Immature natural killer cell (primary cell): Measurements from ENCODE around the gene HSBP1L1. TPM values are rescaled to one million over a fixed set of nuclear protein-coding genes. Genes with fewer than 3 reads are reported as not detected.

Experiments
- DNase-seq, 3 donors: peaks; one replicate each; pipeline ENCODE4 v3.0.0; 2022; ENCODE audit warnings: mixed read lengths in 1 of 3
- H3K27ac Mint-ChIP-seq, 6 donors: one replicate each; pipeline ENCODE4 v1.8.0; 2020; ENCODE audit warnings: mixed read lengths in 6 of 6, mild to moderate bottlenecking in 5 of 6, inconsistent platforms in 4 of 6, moderate library complexity in 3 of 6
- H3K27me3 Mint-ChIP-seq, 3 donors: one replicate each; pipeline ENCODE4 v1.8.0; 2020 to 2021; ENCODE audit warnings: low read depth in 3 of 3, mild to moderate bottlenecking in 3 of 3, mixed read lengths in 3 of 3, moderate library complexity in 3 of 3, inconsistent platforms in 1 of 3
- H3K36me3 Mint-ChIP-seq, 3 donors: one replicate each; pipeline ENCODE4 v1.8.0; 2020; ENCODE audit warnings: mixed read lengths in 3 of 3, inconsistent platforms in 2 of 3, mild to moderate bottlenecking in 2 of 3
- H3K4me1 Mint-ChIP-seq, 2 donors: one replicate each; pipeline ENCODE4 v1.8.0; 2020; ENCODE audit warnings: inconsistent platforms in 2 of 2, mild to moderate bottlenecking in 2 of 2, mixed read lengths in 2 of 2, moderate library complexity in 1 of 2
- H3K4me3 Mint-ChIP-seq, 5 donors: one replicate each; pipeline ENCODE4 v1.8.0; 2020; ENCODE audit warnings: mild to moderate bottlenecking in 5 of 5, mixed read lengths in 5 of 5, inconsistent platforms in 3 of 5, moderate library complexity in 3 of 5
- H3K9me3 Mint-ChIP-seq, 6 donors: one replicate each; pipeline ENCODE4 v1.8.0; 2020; ENCODE audit warnings: mild to moderate bottlenecking in 6 of 6, mixed read lengths in 6 of 6, inconsistent platforms in 4 of 6, moderate library complexity in 3 of 6
- polyA plus RNA-seq, 3 donors: library from polyadenylated mRNA; unstranded; fragments of 300-500 nt; fragmentation: Illumina TruSeq; gene quantifications; one replicate each; pipeline ENCODE4 v1.2.3, GENCODE V29; 2021

HSBP1L1 gene
- polyA plus RNA-seq, 3 donors from 2014 or later = 4.2 to 11.8 (median 9.8) TPM

GRCh38 chr18:79963658-79964329 lies 649 bp upstream of the HSBP1L1 start:
- H3K27me3 Mint-ChIP-seq = peaks cover 2 to 6% (median 4%) of the 10 kb centered on the region in 3 donors
- DNase-seq = no peak
- no peaks in the 10 kb centered on the region for H3K9me3 Mint-ChIP-seq
- peak overlapping the region in 2 of 6 donors; percentile 35 to 68 for H3K27ac Mint-ChIP-seq
- no peaks in the 10 kb centered on the region for H3K36me3 Mint-ChIP-seq
- H3K4me3 Mint-ChIP-seq = peak overlapping the region; percentile 56 to 84 (median 77)
- H3K4me1 Mint-ChIP-seq = peaks cover 18 to 41% of the 10 kb centered on the region in 2 donors

DNA sequence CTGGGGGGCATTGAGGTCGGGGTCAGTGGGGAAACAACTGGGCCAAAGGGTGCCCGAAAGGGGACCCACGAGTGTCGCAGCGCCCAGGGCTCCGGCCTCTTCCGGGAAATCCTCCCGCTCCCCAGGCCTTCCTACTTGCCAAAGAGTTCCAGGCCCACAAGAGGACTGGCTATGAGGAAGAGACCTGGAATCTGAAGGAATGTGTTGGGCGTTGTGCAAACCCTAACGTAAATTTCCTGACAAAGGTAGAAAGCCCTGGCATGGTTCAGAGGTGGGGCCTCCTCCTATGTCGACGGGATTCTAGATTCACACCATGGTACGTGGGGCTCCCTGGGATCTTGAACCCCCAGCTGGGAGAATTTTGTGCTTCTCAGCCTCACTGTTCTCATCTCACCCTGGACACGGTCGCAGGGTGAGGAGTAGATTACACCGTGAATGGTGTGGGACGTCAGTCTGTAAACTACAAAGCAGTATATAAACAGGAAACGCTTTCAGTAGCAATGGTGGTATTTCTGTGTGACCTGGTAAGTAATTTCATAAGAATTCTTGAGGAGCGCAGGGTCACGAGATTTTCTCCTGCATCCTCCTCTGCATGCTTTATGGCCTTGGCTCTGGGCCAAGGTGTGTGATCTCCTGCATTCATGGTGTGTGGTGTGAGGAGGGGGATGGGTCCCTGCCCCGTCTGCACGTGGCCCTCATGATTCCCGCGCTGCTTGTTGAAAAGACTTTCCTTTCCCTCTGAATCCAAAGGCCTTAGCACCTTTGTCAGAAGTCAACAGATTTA lies 868 bp downstream of the HSBP1L1 start:
- peak overlapping the region; percentile 81 to 86 (median 83) for H3K4me3 Mint-ChIP-seq
- peak overlapping the region; percentile 73 to 91 (median 80) for H3K27ac Mint-ChIP-seq
- H3K27me3 Mint-ChIP-seq = peaks cover 0 to 4% (median 2%) of the 10 kb centered on the region in 3 donors
- peaks cover 22 to 34% of the 10 kb centered on the region in 2 donors for H3K4me1 Mint-ChIP-seq
- H3K36me3 Mint-ChIP-seq = no peaks in the 10 kb centered on the region
- H3K9me3 Mint-ChIP-seq = no peaks in the 10 kb centered on the region
- peak in 1 of 3 donors; percentile 36 for DNase-seq

DNA sequence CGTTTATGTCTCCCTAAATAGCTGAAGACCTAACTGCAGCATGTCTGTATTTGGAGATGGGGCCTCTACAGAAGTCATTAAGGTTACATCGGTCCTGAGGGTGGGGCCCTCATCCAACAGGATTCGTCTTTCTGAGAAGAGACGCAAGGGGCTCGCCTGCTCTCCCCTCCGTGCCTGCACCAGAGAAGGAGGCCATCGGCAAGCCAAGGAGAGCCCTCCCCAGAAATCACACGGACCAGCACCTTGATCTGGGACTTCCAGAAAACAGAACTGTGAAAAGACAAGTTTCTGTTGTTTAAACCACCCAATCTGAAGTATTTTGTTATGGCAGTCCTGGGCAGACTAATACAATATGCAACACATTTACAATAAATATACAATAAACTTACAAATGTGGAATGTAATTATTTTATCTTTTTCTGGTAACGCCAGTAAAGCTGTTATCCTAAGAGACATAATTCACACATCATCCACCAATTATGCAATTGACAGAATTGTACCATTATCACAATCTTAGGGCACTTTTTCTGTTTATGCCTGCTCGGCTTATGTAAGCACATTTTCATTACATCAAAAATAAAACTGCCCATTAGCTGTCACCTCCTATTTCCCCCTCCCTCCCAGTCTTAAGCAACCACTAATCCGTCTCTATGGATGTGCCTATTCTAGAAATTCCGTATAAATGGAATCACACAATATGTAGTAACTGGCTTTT lies 6.1 kb downstream of the HSBP1L1 start:
- Mint-ChIP-seq H3K27me3 (peaks cover 1 to 5% (median 4%) of the 10 kb centered on the region in 3 donors), H3K4me3 (no peak overlapping the region), H3K36me3 (peaks cover 14 to 31% (median 17%) of the 10 kb centered on the region in 3 donors), H3K9me3 (no peaks in the 10 kb centered on the region), H3K4me1 (peaks cover 30 to 38% of the 10 kb centered on the region in 2 donors), H3K27ac (peak overlapping the region in 4 of 6 donors; percentile 5 to 91 (median 52))
- no peak for DNase-seq

DNA sequence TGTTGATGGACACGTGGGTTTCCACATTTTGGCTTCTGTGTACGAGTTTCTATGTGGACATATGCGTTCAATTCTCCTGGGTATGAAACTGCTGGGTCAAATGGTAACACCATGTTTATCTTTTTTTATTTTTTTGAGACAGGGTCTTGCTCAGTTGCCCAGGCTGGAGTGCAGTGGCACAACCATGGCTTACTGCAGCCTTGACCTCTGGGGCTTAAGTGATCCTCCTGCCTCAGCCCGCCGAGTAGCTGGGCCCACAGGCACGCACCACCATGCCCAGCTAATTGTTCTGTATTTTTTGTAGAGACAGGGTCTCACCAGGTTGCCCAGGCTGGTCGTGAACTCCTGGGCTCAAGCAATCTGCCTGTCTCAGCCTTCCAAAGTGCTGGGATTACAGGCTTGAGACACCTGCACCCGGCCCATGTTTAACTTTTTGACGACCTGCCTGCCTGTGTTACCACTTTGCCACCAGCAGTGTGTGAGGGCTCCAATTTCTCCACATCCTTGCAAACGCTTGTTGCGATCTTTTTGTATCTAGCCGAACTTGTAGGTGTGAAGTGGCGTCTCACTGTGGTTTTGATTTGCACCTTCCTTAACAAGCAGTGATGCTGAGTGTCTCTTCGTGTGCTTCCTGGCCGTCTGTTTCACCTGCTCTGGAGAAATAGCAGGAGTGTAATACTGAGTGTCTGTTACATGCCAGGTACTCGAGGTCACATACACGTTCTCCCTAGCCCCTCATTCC lies 6.9 kb downstream of the HSBP1L1 start:
- Mint-ChIP-seq H3K4me3 (peak overlapping the region in 1 of 5 donors; percentile 18), H3K9me3 (no peaks in the 10 kb centered on the region), H3K36me3 (peaks cover 14 to 38% (median 17%) of the 10 kb centered on the region in 3 donors), H3K4me1 (peaks cover 32 to 42% of the 10 kb centered on the region in 2 donors), H3K27me3 (peaks cover 0 to 5% (median 4%) of the 10 kb centered on the region in 3 donors), H3K27ac (peak overlapping the region; percentile 45 to 91 (median 81))
- peak in 2 of 3 donors; percentile 29 to 35 for DNase-seq

DNA sequence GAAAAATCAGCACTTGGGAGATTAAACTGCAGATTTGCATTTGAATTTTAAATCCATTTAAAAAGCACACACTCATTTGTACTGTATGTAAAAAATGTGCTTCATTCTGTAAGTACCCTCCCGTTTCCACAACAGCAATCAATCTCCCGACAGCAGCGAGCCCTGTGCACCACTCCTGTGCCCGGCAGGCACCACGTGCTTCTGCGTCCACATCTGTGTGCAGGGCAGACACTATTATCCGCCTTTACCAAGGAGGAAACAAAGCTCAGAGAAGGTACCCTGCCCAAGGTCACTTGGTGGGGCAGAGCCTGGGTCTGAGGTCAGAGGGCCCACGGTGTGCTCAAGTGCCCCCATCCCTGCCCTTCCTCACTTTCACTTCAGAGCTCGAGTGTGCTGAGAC lies 7.5 kb downstream of the HSBP1L1 start:
- no peak for DNase-seq
- peak overlapping the region; percentile 45 to 91 (median 81) for H3K27ac Mint-ChIP-seq
- H3K9me3 Mint-ChIP-seq = no peaks in the 10 kb centered on the region
- peaks cover 14 to 38% (median 17%) of the 10 kb centered on the region in 3 donors for H3K36me3 Mint-ChIP-seq
- H3K4me3 Mint-ChIP-seq = no peak overlapping the region
- H3K4me1 Mint-ChIP-seq = peaks cover 32 to 42% of the 10 kb centered on the region in 2 donors
- H3K27me3 Mint-ChIP-seq = peaks cover 0 to 5% (median 4%) of the 10 kb centered on the region in 3 donors

DNA sequence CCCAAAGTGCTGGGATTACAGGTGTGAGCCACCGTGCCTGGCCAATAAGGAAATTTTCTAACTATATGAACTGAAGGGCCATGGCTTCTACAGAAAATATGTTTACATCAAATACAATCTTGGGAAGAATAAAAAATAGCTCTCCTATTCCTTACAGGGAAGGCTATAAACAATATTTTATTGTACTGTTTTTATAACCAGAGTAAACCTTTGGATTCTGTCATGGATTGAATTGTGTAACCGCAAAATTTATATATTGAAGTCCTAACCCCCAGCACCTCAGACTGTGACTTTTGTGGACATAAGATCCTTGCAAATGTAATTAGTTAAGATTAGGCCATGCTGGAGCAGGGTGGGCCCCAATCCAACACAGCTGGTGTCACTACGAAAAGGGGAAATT lies 8.3 kb downstream of the HSBP1L1 start:
- H3K27me3 Mint-ChIP-seq = peaks cover 0 to 5% (median 4%) of the 10 kb centered on the region in 3 donors
- DNase-seq = no peak
- no peaks in the 10 kb centered on the region for H3K9me3 Mint-ChIP-seq
- H3K4me1 Mint-ChIP-seq = peaks cover 34 to 40% of the 10 kb centered on the region in 2 donors
- H3K36me3 Mint-ChIP-seq = peaks cover 14 to 38% (median 17%) of the 10 kb centered on the region in 3 donors
- H3K4me3 Mint-ChIP-seq = no peak overlapping the region
- H3K27ac Mint-ChIP-seq = peak overlapping the region in 1 of 6 donors; percentile 32

DNA sequence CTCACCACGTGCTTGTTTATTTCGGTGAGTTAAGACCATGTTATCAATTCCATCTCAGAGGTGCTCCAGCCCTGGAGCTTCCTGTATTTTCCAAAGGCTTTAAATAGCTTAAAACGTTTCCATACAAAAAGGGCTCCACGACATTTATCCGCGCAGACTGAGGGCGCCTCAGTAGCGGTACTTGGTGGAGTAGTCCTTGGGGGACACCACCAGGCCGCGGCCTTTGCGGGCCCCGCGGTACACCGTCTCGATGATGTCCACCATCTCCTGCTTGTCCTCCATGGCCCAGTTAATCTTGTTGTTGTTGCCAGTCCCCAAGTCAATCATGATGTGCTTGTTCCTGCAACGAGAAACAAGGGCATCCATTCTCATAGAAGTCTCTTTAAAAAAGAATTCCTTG lies 9.1 kb downstream of the HSBP1L1 start:
- no peak overlapping the region for H3K4me3 Mint-ChIP-seq
- H3K9me3 Mint-ChIP-seq = no peaks in the 10 kb centered on the region
- no peak overlapping the region for H3K27ac Mint-ChIP-seq
- H3K4me1 Mint-ChIP-seq = peaks cover 36 to 44% of the 10 kb centered on the region in 2 donors
- H3K27me3 Mint-ChIP-seq = peaks cover 2 to 5% (median 4%) of the 10 kb centered on the region in 3 donors
- DNase-seq = no peak
- peaks cover 14 to 38% (median 17%) of the 10 kb centered on the region in 3 donors for H3K36me3 Mint-ChIP-seq

DNA sequence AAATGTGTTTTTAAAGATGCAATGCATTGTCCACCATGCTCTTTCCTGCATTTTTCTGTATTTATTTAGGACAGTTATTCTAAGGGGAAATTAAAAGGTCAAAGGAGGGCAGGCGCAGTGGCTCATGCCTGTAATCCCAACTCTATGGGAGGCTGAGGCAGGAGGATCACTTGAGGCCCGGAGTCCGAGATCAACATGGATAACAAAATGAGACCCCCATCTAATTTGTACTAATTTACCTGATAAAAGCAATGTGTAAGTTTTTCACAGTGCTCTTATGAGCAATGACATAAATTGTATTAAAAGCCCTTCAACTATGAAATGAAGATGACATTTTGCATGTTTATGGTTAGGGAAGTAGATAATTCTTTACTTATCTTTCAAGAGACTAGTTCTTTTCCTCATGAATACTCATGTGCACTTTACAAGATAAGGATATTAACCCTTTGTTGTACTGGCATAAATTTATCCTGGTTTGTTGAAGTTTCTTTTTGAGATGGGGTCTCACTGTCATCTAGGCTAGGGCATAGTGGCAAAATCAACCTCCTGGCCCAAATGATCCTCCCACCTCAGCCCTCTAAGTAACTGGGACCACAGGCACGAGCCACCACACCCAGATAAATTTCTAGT lies 9.7 kb downstream of the HSBP1L1 start:
- H3K27ac Mint-ChIP-seq = no peak overlapping the region
- peaks cover 36 to 45% of the 10 kb centered on the region in 2 donors for H3K4me1 Mint-ChIP-seq
- peaks cover 14 to 38% (median 17%) of the 10 kb centered on the region in 3 donors for H3K36me3 Mint-ChIP-seq
- H3K27me3 Mint-ChIP-seq = peaks cover 2 to 5% (median 4%) of the 10 kb centered on the region in 3 donors
- DNase-seq = no peak
- no peak overlapping the region for H3K4me3 Mint-ChIP-seq
- no peaks in the 10 kb centered on the region for H3K9me3 Mint-ChIP-seq

- no peak overlapping the region for H3K4me3 Mint-ChIP-seq
- peaks cover 14 to 42% (median 22%) of the 10 kb centered on the region in 3 donors for H3K36me3 Mint-ChIP-seq
- H3K27me3 Mint-ChIP-seq = peaks cover 2 to 5% (median 4%) of the 10 kb centered on the region in 3 donors
- peaks cover 39 to 54% of the 10 kb centered on the region in 2 donors for H3K4me1 Mint-ChIP-seq
- H3K9me3 Mint-ChIP-seq = no peaks in the 10 kb centered on the region
- no peak for DNase-seq
- no peak overlapping the region for H3K27ac Mint-ChIP-seq
Measured at GRCh38 chr18:79975043-79975442, 10.6 kb downstream of the HSBP1L1 start.

GRCh38 chr18:79975985-79976680 lies 11.7 kb downstream of the HSBP1L1 start:
- peaks cover 42 to 61% of the 10 kb centered on the region in 2 donors for H3K4me1 Mint-ChIP-seq
- peaks cover 11 to 37% (median 19%) of the 10 kb centered on the region in 3 donors for H3K36me3 Mint-ChIP-seq
- H3K9me3 Mint-ChIP-seq = no peaks in the 10 kb centered on the region
- no peak overlapping the region for H3K4me3 Mint-ChIP-seq
- H3K27me3 Mint-ChIP-seq = peaks cover 2 to 8% (median 4%) of the 10 kb centered on the region in 3 donors
- no peak for DNase-seq
- H3K27ac Mint-ChIP-seq = no peak overlapping the region

DNA sequence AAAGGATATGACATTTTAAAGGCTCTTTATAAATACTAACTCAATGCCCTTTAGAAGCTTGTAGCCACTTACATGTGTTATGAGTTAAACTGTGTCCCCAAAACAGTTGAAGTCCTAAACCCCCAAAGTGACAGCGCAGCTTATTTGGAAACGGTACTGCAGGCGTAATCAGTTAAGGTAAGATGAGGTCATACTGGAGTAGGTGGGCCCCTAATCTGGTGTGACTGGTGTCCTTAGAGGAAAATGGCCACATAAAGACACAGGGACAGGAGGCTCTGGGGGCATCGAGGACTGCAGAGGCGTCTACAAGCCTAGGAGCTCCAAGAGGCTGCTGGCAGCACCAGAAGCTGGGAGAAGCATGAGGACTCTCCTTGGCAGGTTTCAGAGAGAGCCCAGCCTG lies 15.4 kb downstream of the HSBP1L1 start:
- peaks cover 60 to 77% of the 10 kb centered on the region in 2 donors for H3K4me1 Mint-ChIP-seq
- DNase-seq = no peak
- no peak overlapping the region for H3K27ac Mint-ChIP-seq
- H3K36me3 Mint-ChIP-seq = peaks cover 3 to 23% (median 5%) of the 10 kb centered on the region in 3 donors
- no peaks in the 10 kb centered on the region for H3K9me3 Mint-ChIP-seq
- no peak overlapping the region for H3K4me3 Mint-ChIP-seq
- H3K27me3 Mint-ChIP-seq = peaks cover 2 to 4% (median 3%) of the 10 kb centered on the region in 3 donors

GRCh38 chr18:79980585-79980984 lies 16.1 kb downstream of the HSBP1L1 start:
- no peaks in the 10 kb centered on the region for H3K9me3 Mint-ChIP-seq
- no peak overlapping the region for H3K4me3 Mint-ChIP-seq
- DNase-seq = no peak
- H3K27me3 Mint-ChIP-seq = peaks cover 2 to 4% (median 3%) of the 10 kb centered on the region in 3 donors
- peaks cover 64 to 77% of the 10 kb centered on the region in 2 donors for H3K4me1 Mint-ChIP-seq
- H3K36me3 Mint-ChIP-seq = peaks cover 3 to 15% (median 8%) of the 10 kb centered on the region in 3 donors
- no peak overlapping the region for H3K27ac Mint-ChIP-seq
